Muscle layer of colon (tissue), 2 donors: ENCODE results near the gene MKX.

Experiments used
- H3K27ac ChIP-seq: one replicate; pipeline ENCODE4 v1.7.0; 2013; ENCODE audit warnings: low read depth, mild to moderate bottlenecking, low read length, moderate library complexity
- H3K27me3 ChIP-seq, 2 donors: one replicate each; pipeline ENCODE4 v1.7.0; 2013; ENCODE audit warnings: low read length in 2 of 2, mild to moderate bottlenecking in 2 of 2; ENCODE audit not compliant: insufficient read depth in 2 of 2, control insufficient read depth in 1 of 2
- H3K36me3 ChIP-seq: one replicate; pipeline ENCODE4 v1.7.0; 2013; ENCODE audit warnings: mild to moderate bottlenecking, low read length; ENCODE audit not compliant: insufficient read depth
- H3K4me1 ChIP-seq: one replicate; pipeline ENCODE4 v1.7.0; 2013; ENCODE audit warnings: mild to moderate bottlenecking, low read length; ENCODE audit not compliant: insufficient read depth
- H3K4me3 ChIP-seq, 2 donors: one replicate each; pipeline ENCODE4 v1.7.0; 2013; ENCODE audit warnings: low read length in 2 of 2, low read depth in 1 of 2, mild to moderate bottlenecking in 1 of 2, moderate library complexity in 1 of 2
- H3K9ac ChIP-seq: one replicate; pipeline ENCODE4 v1.7.0; 2013; ENCODE audit warnings: low read length
- H3K9me3 ChIP-seq: one replicate; pipeline ENCODE4 v1.7.0; 2013; ENCODE audit warnings: mild to moderate bottlenecking, low read length
- donor health status: abdominal sarcoma.
- donor health status: Adenocarcinoma of cecum.

MKX gene

GRCh38 chr10:27713941-27714340 lies 31.7 kb downstream of the MKX start:
- H3K27me3 ChIP-seq: no peaks in the 10 kb centered on the region
- no peaks in the 10 kb centered on the region for H3K4me1 ChIP-seq
- no peaks in the 10 kb centered on the region for H3K9me3 ChIP-seq
- no peak overlapping the region for H3K9ac ChIP-seq
- no peak overlapping the region for H3K27ac ChIP-seq
- no peaks in the 10 kb centered on the region for H3K36me3 ChIP-seq
- no peak overlapping the region for H3K4me3 ChIP-seq

DNA sequence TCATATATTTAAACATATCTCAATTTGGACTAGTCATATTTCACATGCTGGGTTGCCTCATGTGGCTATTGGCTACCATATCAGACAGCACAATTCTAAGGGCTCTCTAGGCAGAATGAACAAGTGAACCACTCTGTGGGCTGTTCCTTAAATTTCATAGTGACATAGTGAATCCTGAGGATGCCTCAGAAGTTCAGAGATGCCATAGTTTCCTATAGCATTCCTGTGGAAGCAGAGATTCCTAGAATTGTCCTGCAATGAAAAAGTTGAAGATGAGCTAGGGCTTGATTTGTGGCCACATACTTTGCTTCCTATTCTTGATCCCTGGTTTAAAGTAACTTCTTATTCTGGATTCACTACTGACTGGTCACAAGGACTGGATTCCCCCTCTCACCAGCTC lies 35.6 kb downstream of the MKX start:
- Histone ChIP-seq H3K9me3 (no peaks in the 10 kb centered on the region), H3K27ac (no peak overlapping the region), H3K4me3 (no peak overlapping the region), H3K27me3 (no peaks in the 10 kb centered on the region), H3K9ac (no peak overlapping the region), H3K36me3 (no peaks in the 10 kb centered on the region), H3K4me1 (no peaks in the 10 kb centered on the region)

DNA sequence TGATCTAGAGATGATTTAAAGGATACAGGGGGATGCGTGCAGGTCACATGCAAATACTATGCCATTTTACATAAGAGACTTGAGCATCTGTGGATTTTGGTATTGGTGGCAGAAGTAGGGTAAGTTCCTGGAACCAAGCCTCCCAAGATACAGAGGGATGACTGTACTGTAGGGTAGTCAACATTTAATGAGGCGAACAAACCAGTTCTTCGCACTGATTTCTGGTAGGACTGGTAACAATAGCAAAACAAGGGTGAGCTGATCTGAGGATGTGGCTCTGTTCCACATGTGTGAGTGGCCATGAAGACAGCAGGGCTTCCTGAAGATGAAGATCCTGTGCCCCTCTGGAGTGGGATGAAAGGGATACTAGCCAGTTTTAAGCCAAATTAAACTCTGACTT lies 36.3 kb downstream of the MKX start:
- Histone ChIP-seq H3K27ac (no peak overlapping the region), H3K4me1 (no peaks in the 10 kb centered on the region), H3K36me3 (no peaks in the 10 kb centered on the region), H3K27me3 (no peaks in the 10 kb centered on the region), H3K9ac (no peak overlapping the region), H3K9me3 (no peaks in the 10 kb centered on the region), H3K4me3 (no peak overlapping the region)

DNA sequence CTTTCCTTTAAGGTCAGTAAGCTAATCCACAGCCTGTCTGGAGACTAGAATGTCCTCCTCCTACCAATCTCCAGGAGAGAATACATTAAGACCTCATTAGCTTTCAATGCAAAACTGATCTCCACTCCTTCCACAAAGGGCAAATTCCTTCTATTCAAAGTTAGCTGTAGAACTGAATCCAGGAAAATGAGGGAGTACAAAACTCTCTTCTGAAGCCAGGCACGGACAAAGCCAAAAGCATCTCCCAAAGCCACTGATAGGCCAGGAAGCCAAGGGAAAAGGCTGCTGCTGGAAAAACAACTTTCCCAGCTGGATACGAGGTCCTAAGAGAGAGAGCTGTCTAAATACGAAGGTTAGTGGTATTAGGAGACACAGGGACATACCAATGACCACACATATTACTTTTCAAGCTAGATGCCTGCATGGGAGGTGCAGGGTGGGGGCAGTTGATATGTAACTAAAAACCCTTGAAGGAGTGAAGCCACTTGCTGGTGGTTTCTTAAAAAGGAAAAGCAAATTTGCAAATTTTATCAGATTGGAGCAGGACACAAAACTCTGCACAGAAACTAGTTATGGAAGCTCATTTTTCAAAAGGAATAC lies 43.6 kb downstream of the MKX start:
- Histone ChIP-seq H3K9me3 (no peaks in the 10 kb centered on the region), H3K36me3 (no peaks in the 10 kb centered on the region), H3K27ac (no peak overlapping the region), H3K9ac (no peak overlapping the region), H3K4me3 (no peak overlapping the region), H3K4me1 (peaks cover 7% of the 10 kb centered on the region), H3K27me3 (no peaks in the 10 kb centered on the region)

GRCh38 chr10:27699776-27700175 lies 45.8 kb downstream of the MKX start:
- H3K36me3 ChIP-seq: no peaks in the 10 kb centered on the region
- no peak overlapping the region for H3K9ac ChIP-seq
- H3K27ac ChIP-seq: no peak overlapping the region
- H3K4me3 ChIP-seq: no peak overlapping the region
- H3K4me1 ChIP-seq: peaks cover 18% of the 10 kb centered on the region
- H3K9me3 ChIP-seq: no peaks in the 10 kb centered on the region
- no peaks in the 10 kb centered on the region for H3K27me3 ChIP-seq

DNA sequence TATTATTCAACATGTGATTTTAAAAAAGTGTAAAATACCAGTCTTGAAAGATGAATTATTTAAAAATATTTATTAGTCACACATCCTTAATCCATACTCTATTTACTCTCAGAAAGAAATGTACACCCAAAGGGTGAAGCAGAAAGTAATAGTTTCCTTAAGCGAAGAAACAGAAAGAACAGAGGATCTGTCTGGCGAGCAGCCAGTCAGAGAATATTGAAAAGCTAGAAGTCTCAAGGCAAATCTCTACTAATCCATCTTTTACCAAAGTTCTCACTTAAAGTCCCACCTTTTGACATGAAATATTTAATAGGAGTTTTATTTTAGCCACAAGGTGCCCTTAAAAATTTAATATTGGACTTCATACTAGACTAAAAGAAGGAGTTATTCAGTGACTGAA lies 46.7 kb downstream of the MKX start:
- no peaks in the 10 kb centered on the region for H3K36me3 ChIP-seq
- peaks cover 18% of the 10 kb centered on the region for H3K4me1 ChIP-seq
- H3K4me3 ChIP-seq: no peak overlapping the region
- no peaks in the 10 kb centered on the region for H3K27me3 ChIP-seq
- H3K9ac ChIP-seq: no peak overlapping the region
- no peaks in the 10 kb centered on the region for H3K9me3 ChIP-seq
- H3K27ac ChIP-seq: no peak overlapping the region

GRCh38 chr10:27696466-27696865 lies 49.2 kb downstream of the MKX start:
- Histone ChIP-seq H3K4me1 (peaks cover 26% of the 10 kb centered on the region), H3K9ac (no peak overlapping the region), H3K36me3 (no peaks in the 10 kb centered on the region), H3K9me3 (no peaks in the 10 kb centered on the region), H3K27me3 (no peaks in the 10 kb centered on the region), H3K4me3 (no peak overlapping the region), H3K27ac (no peak overlapping the region)

GRCh38 chr10:27695706-27696105 lies 49.9 kb downstream of the MKX start:
- Histone ChIP-seq H3K27ac (no peak overlapping the region), H3K36me3 (no peaks in the 10 kb centered on the region), H3K27me3 (no peaks in the 10 kb centered on the region), H3K9me3 (no peaks in the 10 kb centered on the region), H3K9ac (no peak overlapping the region), H3K4me3 (no peak overlapping the region), H3K4me1 (peaks cover 26% of the 10 kb centered on the region)

GRCh38 chr10:27695088-27695487 lies 50.5 kb downstream of the MKX start:
- no peak overlapping the region for H3K9ac ChIP-seq
- H3K27me3 ChIP-seq: no peaks in the 10 kb centered on the region
- peaks cover 26% of the 10 kb centered on the region for H3K4me1 ChIP-seq
- H3K27ac ChIP-seq: no peak overlapping the region
- no peaks in the 10 kb centered on the region for H3K36me3 ChIP-seq
- no peaks in the 10 kb centered on the region for H3K9me3 ChIP-seq
- no peak overlapping the region for H3K4me3 ChIP-seq

DNA sequence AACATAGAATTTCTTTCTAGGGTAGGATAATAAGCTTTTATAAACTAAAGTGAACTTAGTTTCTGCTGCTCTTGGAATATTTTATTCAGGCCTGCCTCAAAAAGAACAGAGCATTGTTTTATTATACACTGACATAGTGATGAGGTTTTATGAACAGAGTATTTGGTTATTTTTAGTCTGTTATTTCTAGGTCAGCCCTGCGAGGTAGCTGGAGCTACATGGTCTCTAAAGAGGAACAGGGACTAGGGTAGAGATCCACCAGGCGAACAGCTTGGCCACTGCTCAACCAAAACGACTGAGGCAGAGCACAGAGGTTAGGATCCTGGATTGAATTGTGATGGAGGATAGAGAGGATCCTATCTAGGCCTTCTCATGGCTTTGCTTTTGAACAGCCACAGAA lies 53.0 kb downstream of the MKX start:
- Histone ChIP-seq H3K27me3 (no peaks in the 10 kb centered on the region), H3K9ac (no peak overlapping the region), H3K4me3 (no peak overlapping the region), H3K9me3 (no peaks in the 10 kb centered on the region), H3K4me1 (peaks cover 19% of the 10 kb centered on the region), H3K36me3 (no peaks in the 10 kb centered on the region), H3K27ac (no peak overlapping the region)

DNA sequence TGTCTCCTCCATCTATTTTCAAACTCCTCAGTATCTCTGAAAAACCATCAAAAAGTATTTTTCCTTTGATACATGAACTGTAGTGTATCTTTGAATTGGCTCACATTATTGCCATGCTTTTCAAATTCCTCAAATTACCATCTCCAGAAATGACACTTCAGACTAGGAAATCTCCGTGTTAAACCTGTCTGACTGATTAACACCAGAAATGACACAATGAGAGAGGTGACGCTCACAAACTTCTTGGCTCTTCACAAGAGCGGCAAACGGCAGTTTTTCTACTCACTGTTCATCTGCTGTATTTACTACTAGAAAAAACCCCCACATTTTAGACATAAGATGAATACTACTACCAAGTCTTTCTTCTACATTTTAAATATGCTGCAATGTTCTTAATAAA lies 56.6 kb downstream of the MKX start:
- Histone ChIP-seq H3K27me3 (no peaks in the 10 kb centered on the region), H3K9me3 (no peaks in the 10 kb centered on the region), H3K9ac (no peak overlapping the region)

GRCh38 chr10:27688276-27688675 lies 57.3 kb downstream of the MKX start:
- Histone ChIP-seq H3K4me3 (no peak overlapping the region), H3K27me3 (no peaks in the 10 kb centered on the region), H3K27ac (no peak overlapping the region), H3K9me3 (no peaks in the 10 kb centered on the region), H3K9ac (no peak overlapping the region), H3K36me3 (no peaks in the 10 kb centered on the region), H3K4me1 (peaks cover 8% of the 10 kb centered on the region)

More for the DNA sequence above, 56.6 kb downstream of the MKX start:
- no peak overlapping the region for H3K4me3 ChIP-seq
- peaks cover 8% of the 10 kb centered on the region for H3K4me1 ChIP-seq
- H3K27ac ChIP-seq: no peak overlapping the region
- no peaks in the 10 kb centered on the region for H3K36me3 ChIP-seq
